HepG2 (cell line): Measurements from ENCODE around the gene AS3MT. TPM values are rescaled to one million over a fixed set of nuclear protein-coding genes. Genes with fewer than 3 reads are reported as not detected.

Source experiments
- FOSL1 ChIP-seq: sonication (generic); formaldehyde crosslinking; IDR thresholded peaks from 2 replicates; pipeline ENCODE4 v1.9.0; 2021; ENCODE audit warnings: missing genetic modification reagents, borderline replicate concordance
- FOSL2 ChIP-seq: sonication (generic); formaldehyde crosslinking; IDR thresholded peaks from 2 replicates; pipeline ENCODE4 v1.4.0; 2020; ENCODE audit warnings: missing genetic modification reagents
- GFI1 ChIP-seq: sonication (generic); formaldehyde crosslinking; IDR thresholded peaks from 2 replicates; pipeline ENCODE4 v1.5.0; 2020; ENCODE audit warnings: missing genetic modification reagents, mild to moderate bottlenecking, borderline replicate concordance
- IKZF4 ChIP-seq: sonication (generic); formaldehyde crosslinking; IDR thresholded peaks from 2 replicates; pipeline ENCODE4 v1.5.1; 2020; ENCODE audit warnings: borderline replicate concordance, mild to moderate bottlenecking, low read depth, missing genetic modification reagents; ENCODE audit errors: not compliant biosample characterization
- NFE2 ChIP-seq: sonication (generic); formaldehyde crosslinking; IDR thresholded peaks from 2 replicates; pipeline ENCODE4 v1.4.0; 2020; ENCODE audit warnings: missing genetic modification reagents
- NFYB ChIP-seq: sonication (generic); formaldehyde crosslinking; IDR thresholded peaks from 2 replicates; pipeline ENCODE4 v1.4.0; 2020; ENCODE audit warnings: missing genetic modification reagents
- NONO ChIP-seq, 2 experiments: fragments of 450-650 bp in 1 of 2; sonication (generic) in 1 of 2; formaldehyde crosslinking in 1 of 2; IDR thresholded peaks in 1 of 2; conservative IDR thresholded peaks in 1 of 2; 2 replicates each; pipeline versions ENCODE4 v1.6.1 to v1.8.0; 2017 to 2022; ENCODE audit warnings: mild to moderate bottlenecking in 1 of 2, missing genetic modification reagents in 1 of 2, moderate library complexity in 1 of 2
- NRL ChIP-seq: sonication (generic); formaldehyde crosslinking; IDR thresholded peaks from 2 replicates; pipeline ENCODE4 v1.5.0; 2020; ENCODE audit warnings: missing genetic modification reagents, mild to moderate bottlenecking, moderate library complexity, borderline replicate concordance
- PAWR ChIP-seq: sonication (generic); formaldehyde crosslinking; IDR thresholded peaks from 2 replicates; pipeline ENCODE4 v1.4.0; 2020; ENCODE audit warnings: missing genetic modification reagents, mild to moderate bottlenecking, borderline replicate concordance
- POLR2AphosphoS2 ChIP-seq: IDR thresholded peaks from 2 replicates; pipeline ENCODE4 v1.6.1; 2011; ENCODE audit warnings: low read depth, low read length, improper control_type of control experiment
- SNAI1 ChIP-seq: sonication (generic); formaldehyde crosslinking; IDR thresholded peaks from 2 replicates; pipeline ENCODE4 v1.5.0; 2020; ENCODE audit warnings: mild to moderate bottlenecking, missing genetic modification reagents, borderline replicate concordance
- TARDBP ChIP-seq: sonication (generic); formaldehyde crosslinking; IDR thresholded peaks from 2 replicates; pipeline ENCODE4 v1.8.0; 2022; ENCODE audit warnings: mild to moderate bottlenecking, missing genetic modification reagents
- XRCC5 ChIP-seq: fragments of 200-400 bp; formaldehyde crosslinking; optimal IDR thresholded peaks from 2 replicates; pipeline ENCODE3; 2017; ENCODE audit warnings: mild to moderate bottlenecking, low read length
- ZNF101 ChIP-seq: sonication (generic); formaldehyde crosslinking; IDR thresholded peaks from 2 replicates; pipeline ENCODE4 v1.4.0; 2020; ENCODE audit warnings: mild to moderate bottlenecking, low read depth, missing genetic modification reagents, borderline replicate concordance
- ZNF143 ChIP-seq: sonication (generic); formaldehyde crosslinking; IDR thresholded peaks from 2 replicates; pipeline ENCODE4 v1.4.0; 2020; ENCODE audit warnings: missing genetic modification reagents
- ZNF207 ChIP-seq: fragments of 450-650 bp; IDR thresholded peaks from 2 replicates; pipeline ENCODE4 v1.6.1; 2016; ENCODE audit warnings: antibody characterized with exemption, borderline replicate concordance
- ZNF501 ChIP-seq: sonication (generic); formaldehyde crosslinking; IDR thresholded peaks from 2 replicates; pipeline ENCODE4 v1.5.1; 2020; ENCODE audit warnings: mild to moderate bottlenecking, moderate library complexity, missing genetic modification reagents
- polyA plus RNA-seq, 8 experiments: library from polyadenylated mRNA; depleted of rRNA in 3 of 8; stranded (reverse) in 7 of 8; unstranded in 1 of 8; fragments of >200 nt; fragmentation: Illumina TruSeq in 4 of 8; extraction: Trizol in 4 of 8; gene quantifications; 2 replicates each; pipeline versions ENCODE4 v1.2.1 to v1.2.3, GENCODE V29; 2011 to 2016; ENCODE audit warnings: low read depth in 4 of 8, missing spikeins in 1 of 8, mixed read lengths in 1 of 8; ENCODE audit not compliant: insufficient read depth in 1 of 8
- total RNA-seq, 5 experiments: library from RNA; depleted of rRNA; stranded (reverse); fragments of >200 nt; fragmentation: Illumina TruSeq; extraction: Trizol; gene quantifications; 2 replicates each; pipeline ENCODE4 v1.2.3, GENCODE V29; 2016; ENCODE audit warnings: low read depth in 1 of 5
- TF ChIP-seq, protein P1 (sequence below): sonication (generic); IDR thresholded peaks from 2 replicates; pipeline ENCODE4 v1.6.1; 2016; ENCODE audit warnings: low read depth, borderline replicate concordance
- TF ChIP-seq, protein P2 (sequence below), 2 experiments: sonication (generic) in 1 of 2; formaldehyde crosslinking in 1 of 2; IDR thresholded peaks; 2 replicates each; pipeline versions ENCODE4 v1.4.0 to v1.6.1; 2018 to 2020; ENCODE audit warnings: missing genetic modification reagents in 2 of 2, borderline replicate concordance in 1 of 2, low read depth in 1 of 2, mild to moderate bottlenecking in 1 of 2, missing biosample characterization in 1 of 2
- TF ChIP-seq, protein P3 (sequence below): sonication (generic); formaldehyde crosslinking; IDR thresholded peaks from 2 replicates; pipeline ENCODE4 v1.5.0; 2020; ENCODE audit warnings: mild to moderate bottlenecking, low read depth, missing genetic modification reagents, borderline replicate concordance
- TF ChIP-seq, protein P4 (sequence below): sonication (generic); formaldehyde crosslinking; IDR thresholded peaks from 2 replicates; pipeline ENCODE4 v1.4.0; 2020; ENCODE audit warnings: missing genetic modification reagents

AS3MT gene
- total and polyA plus RNA-seq, 2 of the 13 experiments (the other 11 are each of a cell fraction or from before 2014, with no cell fraction given): 8.7 to 17.4 TPM

DNA sequence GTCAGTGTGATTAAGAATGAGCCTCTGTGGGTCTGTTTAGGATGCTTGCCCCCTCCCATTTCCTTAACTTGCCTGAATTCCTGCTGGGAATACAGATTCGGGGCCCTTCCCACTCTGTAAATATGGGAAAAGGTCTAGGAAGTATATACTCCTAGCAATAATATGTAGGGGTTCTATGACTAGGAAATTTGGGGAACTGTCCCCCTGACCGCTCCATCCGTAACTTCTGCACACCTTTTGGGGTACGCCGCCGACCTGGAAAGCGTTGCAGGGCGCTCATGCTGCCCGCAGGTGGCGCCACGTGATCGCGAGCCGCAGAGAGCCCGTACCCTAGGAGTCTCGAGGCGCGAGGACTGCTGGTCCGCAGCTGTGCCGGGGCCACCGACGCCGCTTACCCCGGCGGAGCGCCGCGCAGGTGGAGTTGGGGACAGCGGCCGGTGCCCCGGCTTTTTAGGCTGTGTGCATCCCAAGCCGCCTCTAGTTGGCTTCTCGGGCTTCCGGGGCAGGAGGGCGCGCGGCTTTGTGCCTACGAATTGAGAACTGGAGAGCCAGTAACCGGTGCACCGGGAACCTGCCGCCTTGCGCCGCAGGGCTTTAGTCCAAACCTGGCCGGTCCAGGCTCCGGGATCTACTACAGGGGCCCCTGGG lies 48.2 kb downstream of the AS3MT start (continued):
- TF ChIP-seq TARDBP (CRISPR knock-in tag): no peak
- TF ChIP-seq NRL (CRISPR knock-in tag): no peak; the same call in 1 of the 2 replicates
- no peak for TF ChIP-seq FOSL1 (CRISPR knock-in tag)
- peak; percentile 64; the same call in 1 of the 2 replicates for TF ChIP-seq ZNF143 (CRISPR knock-in tag)
- no peak for TF ChIP-seq NFE2
- TF ChIP-seq ZNF101 (CRISPR knock-in tag): no peak
- peak; percentile 18 for TF ChIP-seq IKZF4 (CRISPR knock-in tag)
- no peak for TF ChIP-seq ZNF207
- peak; percentile 35 for TF ChIP-seq XRCC5
- no peak for TF ChIP-seq NFYB (CRISPR knock-in tag)
- TF ChIP-seq POLR2AphosphoS2: no peak
- TF ChIP-seq NONO (IDR thresholded peaks at IDR 0.05): no peak
- no peak for TF ChIP-seq NONO (CRISPR knock-in tag; conservative IDR thresholded peaks at IDR 0.05)
- TF ChIP-seq, protein P1, sequence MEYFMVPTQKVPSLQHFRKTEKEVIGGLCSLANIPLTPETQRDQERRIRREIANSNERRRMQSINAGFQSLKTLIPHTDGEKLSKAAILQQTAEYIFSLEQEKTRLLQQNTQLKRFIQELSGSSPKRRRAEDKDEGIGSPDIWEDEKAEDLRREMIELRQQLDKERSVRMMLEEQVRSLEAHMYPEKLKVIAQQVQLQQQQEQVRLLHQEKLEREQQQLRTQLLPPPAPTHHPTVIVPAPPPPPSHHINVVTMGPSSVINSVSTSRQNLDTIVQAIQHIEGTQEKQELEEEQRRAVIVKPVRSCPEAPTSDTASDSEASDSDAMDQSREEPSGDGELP: no peak
- TF ChIP-seq, protein P2, sequence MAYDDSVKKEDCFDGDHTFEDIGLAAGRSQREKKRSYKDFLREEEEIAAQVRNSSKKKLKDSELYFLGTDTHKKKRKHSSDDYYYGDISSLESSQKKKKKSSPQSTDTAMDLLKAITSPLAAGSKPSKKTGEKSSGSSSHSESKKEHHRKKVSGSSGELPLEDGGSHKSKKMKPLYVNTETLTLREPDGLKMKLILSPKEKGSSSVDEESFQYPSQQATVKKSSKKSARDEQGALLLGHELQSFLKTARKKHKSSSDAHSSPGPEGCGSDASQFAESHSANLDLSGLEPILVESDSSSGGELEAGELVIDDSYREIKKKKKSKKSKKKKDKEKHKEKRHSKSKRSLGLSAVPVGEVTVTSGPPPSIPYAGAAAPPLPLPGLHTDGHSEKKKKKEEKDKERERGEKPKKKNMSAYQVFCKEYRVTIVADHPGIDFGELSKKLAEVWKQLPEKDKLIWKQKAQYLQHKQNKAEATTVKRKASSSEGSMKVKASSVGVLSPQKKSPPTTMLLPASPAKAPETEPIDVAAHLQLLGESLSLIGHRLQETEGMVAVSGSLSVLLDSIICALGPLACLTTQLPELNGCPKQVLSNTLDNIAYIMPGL (CRISPR knock-in tag; IDR thresholded peaks at IDR 0.05; ENCODE audit: borderline replicate concordance in 1 of 2, low read depth in 1 of 2): peak; percentile 60 to 68; a peak in 1 of 4 replicates
- TF ChIP-seq, protein P3, sequence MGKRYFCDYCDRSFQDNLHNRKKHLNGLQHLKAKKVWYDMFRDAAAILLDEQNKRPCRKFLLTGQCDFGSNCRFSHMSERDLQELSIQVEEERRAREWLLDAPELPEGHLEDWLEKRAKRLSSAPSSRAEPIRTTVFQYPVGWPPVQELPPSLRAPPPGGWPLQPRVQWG: no peak
- TF ChIP-seq, protein P4, sequence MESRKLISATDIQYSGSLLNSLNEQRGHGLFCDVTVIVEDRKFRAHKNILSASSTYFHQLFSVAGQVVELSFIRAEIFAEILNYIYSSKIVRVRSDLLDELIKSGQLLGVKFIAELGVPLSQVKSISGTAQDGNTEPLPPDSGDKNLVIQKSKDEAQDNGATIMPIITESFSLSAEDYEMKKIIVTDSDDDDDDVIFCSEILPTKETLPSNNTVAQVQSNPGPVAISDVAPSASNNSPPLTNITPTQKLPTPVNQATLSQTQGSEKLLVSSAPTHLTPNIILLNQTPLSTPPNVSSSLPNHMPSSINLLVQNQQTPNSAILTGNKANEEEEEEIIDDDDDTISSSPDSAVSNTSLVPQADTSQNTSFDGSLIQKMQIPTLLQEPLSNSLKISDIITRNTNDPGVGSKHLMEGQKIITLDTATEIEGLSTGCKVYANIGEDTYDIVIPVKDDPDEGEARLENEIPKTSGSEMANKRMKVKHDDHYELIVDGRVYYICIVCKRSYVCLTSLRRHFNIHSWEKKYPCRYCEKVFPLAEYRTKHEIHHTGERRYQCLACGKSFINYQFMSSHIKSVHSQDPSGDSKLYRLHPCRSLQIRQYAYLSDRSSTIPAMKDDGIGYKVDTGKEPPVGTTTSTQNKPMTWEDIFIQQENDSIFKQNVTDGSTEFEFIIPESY (CRISPR knock-in tag): peak; percentile 47; the same call in 1 of the 2 replicates
- no peak for TF ChIP-seq PAWR (CRISPR knock-in tag)
- TF ChIP-seq GFI1 (CRISPR knock-in tag): peak; percentile 68
- peak; percentile 87 for TF ChIP-seq ZNF501 (CRISPR knock-in tag)
- TF ChIP-seq SNAI1 (CRISPR knock-in tag): peak; percentile 77; the same call in 1 of the 2 replicates
- TF ChIP-seq FOSL2: no peak
